ENCODE results near the gene CRACR2B.

The CRACR2B gene

GRCh38 chr11:794766-795633 lies 32.7 kb upstream of the CRACR2B start:
- peak in 1 of 2 experiments; percentile 70 for DNase-seq

DNA sequence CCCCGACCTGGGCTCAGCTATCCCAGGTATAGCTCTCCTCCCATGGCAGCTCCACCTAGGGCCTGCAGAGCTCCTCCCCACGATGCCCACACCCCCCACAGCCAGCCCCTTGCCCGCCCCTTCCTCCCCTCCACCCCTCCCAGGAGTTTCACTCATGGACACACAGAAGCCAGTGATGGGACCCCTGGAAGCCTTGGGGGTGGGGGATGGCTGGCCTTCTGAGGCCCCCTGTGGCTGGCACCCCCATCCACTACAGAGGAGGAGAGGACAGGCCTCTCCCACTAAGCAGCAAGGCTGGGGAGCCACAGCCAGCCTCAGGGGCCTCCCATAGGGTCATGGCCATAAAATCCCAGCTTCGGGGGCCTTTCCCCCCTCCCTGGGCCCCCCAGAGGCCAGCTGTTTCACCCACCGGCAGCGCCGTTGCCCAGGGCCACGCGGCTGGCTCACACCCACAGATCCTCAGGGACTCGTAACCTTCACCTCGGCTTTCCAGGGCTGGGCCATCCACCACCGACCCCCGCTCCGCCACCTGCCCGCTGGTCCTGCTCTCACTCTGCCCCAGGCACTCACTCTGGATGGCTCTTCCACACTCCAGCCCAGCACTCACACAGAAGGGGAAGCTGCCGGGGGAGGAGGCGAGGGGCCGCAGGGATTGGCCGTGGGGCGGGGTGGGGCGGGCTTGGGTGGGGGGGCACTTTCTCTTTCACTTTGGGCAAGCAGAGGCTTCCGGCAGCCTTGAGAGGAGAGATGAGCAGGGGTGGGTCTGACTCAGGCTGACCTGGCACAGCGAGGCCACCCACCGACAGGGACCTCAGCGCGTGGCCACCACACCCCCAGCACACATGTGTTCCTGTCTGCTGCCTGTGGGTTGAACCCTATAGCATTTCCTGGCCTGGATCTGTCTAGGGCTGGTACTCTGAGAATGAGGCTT lies 31.8 kb upstream of the CRACR2B start:
- peak; percentile 40 to 67 for DNase-seq

- no peak for DNase-seq
Observed at GRCh38 chr11:796565-797295, 31.0 kb upstream of the CRACR2B start.

DNA sequence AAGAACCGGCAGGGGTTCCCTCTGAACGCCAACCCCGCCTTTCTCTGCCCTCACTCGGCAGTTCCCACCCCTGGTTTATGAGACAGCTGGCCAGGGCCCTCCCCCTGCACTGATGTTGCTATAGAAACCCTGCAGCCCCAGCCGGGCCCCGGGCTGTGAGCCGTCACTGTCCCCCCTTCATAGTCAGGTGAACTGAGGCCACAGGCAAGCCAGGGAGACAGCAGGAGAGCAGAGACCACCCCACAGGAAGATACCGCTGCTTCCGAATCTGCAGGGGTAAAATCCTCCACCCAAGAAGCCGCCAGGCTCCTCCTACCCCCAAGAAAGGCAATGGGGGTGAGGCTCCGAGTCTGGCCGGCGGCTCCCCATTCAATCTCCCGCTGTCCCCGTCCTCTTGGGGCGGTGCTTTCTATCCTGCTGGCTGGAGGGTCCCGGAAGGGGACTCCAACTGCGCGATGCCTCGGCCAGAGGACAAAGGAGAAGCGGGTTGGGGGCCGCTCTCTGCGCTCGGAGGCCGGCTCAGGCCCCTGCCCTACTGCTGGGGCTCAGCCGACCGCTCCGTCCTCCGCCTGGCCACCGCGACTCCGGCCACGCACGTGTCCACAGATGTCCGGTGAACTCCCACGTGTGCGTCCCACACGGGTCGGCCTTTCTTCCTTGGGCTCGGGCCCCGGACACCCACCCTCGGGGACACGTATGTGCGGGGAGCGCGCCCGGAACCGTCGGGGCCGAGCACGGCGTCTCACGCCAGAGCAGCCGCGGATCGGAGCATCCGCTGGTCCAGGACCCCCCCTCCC lies 30.2 kb upstream of the CRACR2B start:
- peak; percentile 71 to 88 for DNase-seq

GRCh38 chr11:798093-798713 lies 29.5 kb upstream of the CRACR2B start, which contains the start of gene SLC25A22:
Gene SLC25A22 (minus strand): TSS chr11:798281. CDS start chr11:795006, 3,275 bp downstream.
- peak in 1 of 2 experiments; percentile 67 for DNase-seq

- DNase-seq = no peak
Observed at GRCh38 chr11:799641-800316, 27.9 kb upstream of the CRACR2B start.

- DNase-seq = no peak
Observed at GRCh38 chr11:800473-800872, 27.2 kb upstream of the CRACR2B start.

GRCh38 chr11:801097-801780 lies 26.5 kb upstream of the CRACR2B start:
- no peak for DNase-seq

GRCh38 chr11:802018-802617 lies 25.6 kb upstream of the CRACR2B start:
- DNase-seq = no peak

GRCh38 chr11:802693-803466 lies 24.8 kb upstream of the CRACR2B start:
- no peak for DNase-seq

DNA sequence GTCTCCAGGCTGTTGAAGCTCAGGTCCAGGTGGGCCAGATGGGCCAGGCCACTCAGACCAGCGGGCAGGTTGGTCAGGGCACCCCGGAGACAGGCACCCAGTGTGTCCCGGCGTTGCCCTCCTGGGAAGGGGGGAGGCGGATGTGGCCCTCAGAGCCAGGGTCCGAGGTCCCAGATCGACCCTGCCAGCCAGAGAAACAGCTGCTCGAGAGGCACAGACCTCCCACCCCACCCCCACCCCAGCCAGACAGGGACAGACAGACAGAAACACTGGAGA lies 24.3 kb upstream of the CRACR2B start:
- DNase-seq = no peak

- peak in 1 of 2 experiments; percentile 36 for DNase-seq
Observed at GRCh38 chr11:803770-804598, 23.7 kb upstream of the CRACR2B start.

DNA sequence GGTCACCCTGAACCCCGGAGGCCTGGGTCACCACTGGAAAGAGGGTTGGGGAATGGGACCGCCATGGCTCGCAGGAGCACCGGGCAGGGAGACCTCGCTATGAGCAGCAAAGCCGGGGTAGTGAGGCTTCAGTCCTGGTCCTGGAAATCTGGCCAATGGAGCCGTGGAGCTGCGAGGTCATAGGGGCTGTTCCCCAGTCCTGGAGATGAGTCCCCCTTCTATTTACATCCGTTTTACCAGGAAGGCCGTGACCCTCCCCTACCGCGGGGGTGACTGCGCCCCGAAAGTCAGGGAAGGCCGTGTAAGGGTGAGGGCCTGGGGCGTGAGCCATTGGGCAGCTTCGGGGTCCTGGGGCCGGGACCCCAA lies 23.1 kb upstream of the CRACR2B start:
- DNase-seq = no peak

- DNase-seq = no peak
Observed at GRCh38 chr11:808427-809286, 19.1 kb upstream of the CRACR2B start.

- DNase-seq = peak; percentile 96 to 98
Observed at GRCh38 chr11:809287-810039, 18.3 kb upstream of the CRACR2B start, which contains the start of gene RPLP2. Gene RPLP2 (plus strand): TSS chr11:809967. CDS start chr11:810235, 268 bp downstream.

DNA sequence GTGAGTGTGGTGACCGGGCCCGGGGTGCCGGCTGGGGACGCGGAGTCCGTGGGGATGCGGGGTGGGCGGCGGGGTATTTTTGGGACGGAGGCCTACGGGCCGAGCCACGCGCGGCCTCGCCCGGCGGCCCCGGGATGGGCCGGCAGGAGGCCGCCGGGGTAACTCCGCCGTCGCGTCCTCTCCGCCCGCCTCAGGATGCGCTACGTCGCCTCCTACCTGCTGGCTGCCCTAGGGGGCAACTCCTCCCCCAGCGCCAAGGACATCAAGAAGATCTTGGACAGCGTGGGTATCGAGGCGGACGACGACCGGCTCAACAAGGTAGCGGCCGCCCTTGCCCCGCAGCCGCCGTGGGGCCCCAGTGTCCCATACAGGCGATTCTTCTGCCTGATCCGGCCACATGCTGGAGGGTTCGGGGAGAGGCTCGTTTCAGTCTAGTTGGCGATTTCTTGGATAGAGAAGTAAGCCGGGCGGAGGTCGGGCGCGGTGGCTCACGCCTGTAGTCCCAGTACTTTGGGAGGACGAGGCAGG lies 17.6 kb upstream of the CRACR2B start:
- DNase-seq = no peak

Measured in NCI-H524 (cell line).